Measurements from ENCODE around the gene GARNL3. TPM values are rescaled to one million over a fixed set of nuclear protein-coding genes. Genes with fewer than 3 reads are reported as not detected.
A peak's percentile ranks its signal among the peaks of the same experiment; 100 is the strongest.

The GARNL3 gene
- total and polyA plus RNA-seq, 9 donors: 14.2 to 23.0 (median 18.3) TPM

GRCh38 chr9:127233989-127234388, 30.6 kb upstream of the GARNL3 start:
- DNase-seq: peak; percentile 64
- Histone ChIP-seq H3K36me3 (ENCODE audit: control insufficient read depth, insufficient read depth, low read length) (peaks cover 7% of the 10 kb centered on the region), H3K27me3 (ENCODE audit: control insufficient read depth, insufficient read depth, low read length) (no peaks in the 10 kb centered on the region), H3K4me1 (ENCODE audit: control insufficient read depth, insufficient read depth, low read length) (no peaks in the 10 kb centered on the region), H3K4me3 (ENCODE audit: low read length) (no peak overlapping the region), H3K9me3 (replicated peaks; ENCODE audit: control insufficient read depth, low read depth, low read length) (no peaks in the 10 kb centered on the region), H3K27ac (ENCODE audit: low read length) (peak overlapping the region; percentile 53)
- no CpG with 5 or more reads among the region's 1 CpG for WGBS (ENCODE audit: insufficient coverage)

GRCh38 chr9:127237801-127238200, 26.8 kb upstream of the GARNL3 start:
- H3K27me3 ChIP-seq (ENCODE audit: control insufficient read depth, insufficient read depth, low read length): no peaks in the 10 kb centered on the region
- WGBS (ENCODE audit: insufficient coverage): 75% methylated on average over 4 of the region's 4 CpGs
- no peaks in the 10 kb centered on the region for H3K4me1 ChIP-seq (ENCODE audit: control insufficient read depth, insufficient read depth, low read length)
- H3K9me3 ChIP-seq (replicated peaks; ENCODE audit: control insufficient read depth, low read depth, low read length): no peaks in the 10 kb centered on the region
- no peak for DNase-seq
- H3K36me3 ChIP-seq (ENCODE audit: control insufficient read depth, insufficient read depth, low read length): peaks cover 12% of the 10 kb centered on the region
- no peak overlapping the region for H3K4me3 ChIP-seq (ENCODE audit: low read length)
- H3K27ac ChIP-seq (ENCODE audit: low read length): no peak overlapping the region

GRCh38 chr9:127241354-127241753, 23.2 kb upstream of the GARNL3 start:
- no peak overlapping the region for H3K27ac ChIP-seq (ENCODE audit: low read length)
- no peaks in the 10 kb centered on the region for H3K9me3 ChIP-seq (replicated peaks; ENCODE audit: control insufficient read depth, low read depth, low read length)
- no peak for DNase-seq
- peaks cover 15% of the 10 kb centered on the region for H3K36me3 ChIP-seq (ENCODE audit: control insufficient read depth, insufficient read depth, low read length)
- 92% methylated on average over 2 of the region's 2 CpGs for whole genome bisulfite sequencing (ENCODE audit: insufficient coverage)
- no peak overlapping the region for H3K4me3 ChIP-seq (ENCODE audit: low read length)
- H3K27me3 ChIP-seq (ENCODE audit: control insufficient read depth, insufficient read depth, low read length): no peaks in the 10 kb centered on the region
- H3K4me1 ChIP-seq (ENCODE audit: control insufficient read depth, insufficient read depth, low read length): peaks cover 9% of the 10 kb centered on the region

- Histone ChIP-seq H3K27me3 (ENCODE audit: control insufficient read depth, insufficient read depth, low read length) (no peaks in the 10 kb centered on the region), H3K27ac (ENCODE audit: low read length) (peak overlapping the region; percentile 23), H3K4me1 (ENCODE audit: control insufficient read depth, insufficient read depth, low read length) (peaks cover 9% of the 10 kb centered on the region), H3K4me3 (ENCODE audit: low read length) (peak overlapping the region; percentile 80), H3K9me3 (replicated peaks; ENCODE audit: control insufficient read depth, low read depth, low read length) (no peaks in the 10 kb centered on the region), H3K36me3 (ENCODE audit: control insufficient read depth, insufficient read depth, low read length) (peaks cover 8% of the 10 kb centered on the region)
- peak; percentile 99 for DNase-seq
- 7% methylated on average over 48 of the region's 53 CpGs for WGBS (ENCODE audit: insufficient coverage)
Observed at GRCh38 chr9:127244609-127245601, 19.7 kb upstream of the GARNL3 start.

GRCh38 chr9:127245637-127246164, 18.9 kb upstream of the GARNL3 start:
- Histone ChIP-seq H3K36me3 (ENCODE audit: control insufficient read depth, insufficient read depth, low read length) (peaks cover 5% of the 10 kb centered on the region), H3K4me1 (ENCODE audit: control insufficient read depth, insufficient read depth, low read length) (peaks cover 9% of the 10 kb centered on the region), H3K27me3 (ENCODE audit: control insufficient read depth, insufficient read depth, low read length) (no peaks in the 10 kb centered on the region), H3K27ac (ENCODE audit: low read length) (no peak overlapping the region), H3K9me3 (replicated peaks; ENCODE audit: control insufficient read depth, low read depth, low read length) (no peaks in the 10 kb centered on the region), H3K4me3 (ENCODE audit: low read length) (peak overlapping the region; percentile 80)
- DNase-seq: no peak
- 61% methylated on average over 4 of the region's 8 CpGs for WGBS (ENCODE audit: insufficient coverage)

- WGBS (ENCODE audit: insufficient coverage): 60% methylated on average over 1 of the region's 3 CpGs
- DNase-seq: no peak
- no peaks in the 10 kb centered on the region for H3K27me3 ChIP-seq (ENCODE audit: control insufficient read depth, insufficient read depth, low read length)
- H3K27ac ChIP-seq (ENCODE audit: low read length): no peak overlapping the region
- H3K9me3 ChIP-seq (replicated peaks; ENCODE audit: control insufficient read depth, low read depth, low read length): no peaks in the 10 kb centered on the region
- H3K36me3 ChIP-seq (ENCODE audit: control insufficient read depth, insufficient read depth, low read length): no peaks in the 10 kb centered on the region
- peaks cover 9% of the 10 kb centered on the region for H3K4me1 ChIP-seq (ENCODE audit: control insufficient read depth, insufficient read depth, low read length)
- H3K4me3 ChIP-seq (ENCODE audit: low read length): no peak overlapping the region
Observed at GRCh38 chr9:127248241-127248640, 16.3 kb upstream of the GARNL3 start.

- WGBS (ENCODE audit: insufficient coverage): 98% methylated on average over 5 of the region's 5 CpGs
- H3K36me3 ChIP-seq (ENCODE audit: control insufficient read depth, insufficient read depth, low read length): peaks cover 2% of the 10 kb centered on the region
- H3K4me3 ChIP-seq (ENCODE audit: low read length): no peak overlapping the region
- H3K27ac ChIP-seq (ENCODE audit: low read length): no peak overlapping the region
- no peaks in the 10 kb centered on the region for H3K27me3 ChIP-seq (ENCODE audit: control insufficient read depth, insufficient read depth, low read length)
- no peaks in the 10 kb centered on the region for H3K9me3 ChIP-seq (replicated peaks; ENCODE audit: control insufficient read depth, low read depth, low read length)
- no peak for DNase-seq
- peaks cover 5% of the 10 kb centered on the region for H3K4me1 ChIP-seq (ENCODE audit: control insufficient read depth, insufficient read depth, low read length)
Observed at GRCh38 chr9:127249877-127250276, 14.7 kb upstream of the GARNL3 start.

- Histone ChIP-seq H3K4me3 (ENCODE audit: low read length) (no peak overlapping the region), H3K9me3 (replicated peaks; ENCODE audit: control insufficient read depth, low read depth, low read length) (no peaks in the 10 kb centered on the region), H3K27me3 (ENCODE audit: control insufficient read depth, insufficient read depth, low read length) (no peaks in the 10 kb centered on the region), H3K27ac (ENCODE audit: low read length) (no peak overlapping the region), H3K36me3 (ENCODE audit: control insufficient read depth, insufficient read depth, low read length) (peaks cover 4% of the 10 kb centered on the region), H3K4me1 (ENCODE audit: control insufficient read depth, insufficient read depth, low read length) (no peaks in the 10 kb centered on the region)
- no CpG with 5 or more reads among the region's 3 CpGs for WGBS (ENCODE audit: insufficient coverage)
- no peak for DNase-seq
Observed at GRCh38 chr9:127250896-127251391, 13.6 kb upstream of the GARNL3 start.

- H3K9me3 ChIP-seq (replicated peaks; ENCODE audit: control insufficient read depth, low read depth, low read length): no peaks in the 10 kb centered on the region
- H3K27me3 ChIP-seq (ENCODE audit: control insufficient read depth, insufficient read depth, low read length): no peaks in the 10 kb centered on the region
- H3K4me3 ChIP-seq (ENCODE audit: low read length): no peak overlapping the region
- no peak for DNase-seq
- H3K27ac ChIP-seq (ENCODE audit: low read length): no peak overlapping the region
- no CpG with 5 or more reads among the region's 4 CpGs for WGBS (ENCODE audit: insufficient coverage)
- no peaks in the 10 kb centered on the region for H3K4me1 ChIP-seq (ENCODE audit: control insufficient read depth, insufficient read depth, low read length)
- peaks cover 4% of the 10 kb centered on the region for H3K36me3 ChIP-seq (ENCODE audit: control insufficient read depth, insufficient read depth, low read length)
Observed at GRCh38 chr9:127252410-127253318, 11.9 kb upstream of the GARNL3 start.
